Thyroid gland (tissue), 4 donors: Measurements from ENCODE around the gene PNLIPRP3.

ENCODE experiments used
- CTCF ChIP-seq, 6 experiments: fragments of 200-600 bp in 3 of 6; fragments of 450-650 bp in 3 of 6; sonication (generic) in 3 of 6; IDR thresholded peaks; one replicate each; pipeline ENCODE4 v1.5.1; 2016 to 2019; ENCODE audit warnings: antibody characterized with exemption in 6 of 6, mild to moderate bottlenecking in 2 of 6, inconsistent platforms in 1 of 6, moderate library complexity in 1 of 6
- POLR2A ChIP-seq, 2 donors: fragments of 450-650 bp; IDR thresholded peaks; one replicate each; pipeline ENCODE4 v1.6.1; 2017; ENCODE audit warnings: antibody characterized with exemption in 2 of 2, mild to moderate bottlenecking in 2 of 2, moderate library complexity in 1 of 2

DNA sequence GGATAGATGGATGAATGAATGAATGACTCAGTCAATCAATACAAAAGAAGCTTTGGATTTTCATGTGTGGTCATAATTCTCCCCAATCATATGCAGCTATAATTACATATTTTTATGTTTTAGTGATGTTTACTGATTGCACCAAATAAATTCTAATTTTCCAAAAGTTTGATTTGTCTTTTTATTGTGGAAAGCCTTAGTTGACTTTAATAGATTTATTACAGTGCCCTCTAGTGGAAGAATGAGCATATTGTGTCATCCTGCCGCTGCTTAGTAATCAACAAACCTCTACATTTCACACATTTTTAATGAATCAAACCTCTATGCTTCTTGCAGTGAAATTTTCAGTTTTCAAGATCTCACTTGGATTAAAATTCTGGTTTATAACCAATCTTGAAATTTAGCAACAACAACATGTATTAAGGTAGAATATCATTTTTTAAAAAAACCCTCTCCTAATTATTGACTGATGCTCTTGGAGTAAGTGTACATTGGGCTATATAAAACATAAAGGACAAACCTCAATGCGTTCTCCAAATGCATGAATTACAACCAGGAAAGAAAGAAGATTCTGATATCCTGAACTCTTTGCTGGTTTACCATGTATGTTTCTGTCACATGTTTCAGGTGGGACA lies 62.5 kb downstream of the PNLIPRP3 start:
- TF ChIP-seq CTCF (IDR thresholded peaks at IDR 0.05) (peak in 4 of 6 experiments; percentile 21 to 59 (median 40)), POLR2A (IDR thresholded peaks at IDR 0.05) (no peak)
